ENCODE data around the gene POLL.

Gene POLL

DNA sequence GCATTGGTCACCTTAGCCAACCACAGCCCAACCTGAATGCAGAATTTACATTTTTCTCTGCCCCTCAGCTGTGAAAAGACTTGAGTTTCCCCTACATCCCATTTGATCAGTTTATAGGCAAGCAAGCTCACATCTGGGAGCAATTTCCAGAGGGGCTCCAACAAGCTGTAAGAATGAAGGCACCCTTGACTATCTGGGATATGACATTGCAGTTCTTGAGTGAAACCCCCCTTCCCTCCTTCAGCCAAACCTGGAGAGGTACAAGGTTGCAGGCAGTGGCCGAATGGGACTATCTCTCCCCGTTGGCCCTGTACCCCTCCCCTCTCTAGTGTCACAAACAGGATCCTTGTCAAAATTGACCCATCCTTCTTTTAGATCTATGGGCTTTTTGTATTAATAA is 30.5 kb downstream of the POLL start:
- in situ Hi-C loops (cut with MboI; ENCODE audit: low pct_unique_long_range_greater_than_20kb, low sequenced_read_pairs, unreplicated experiment), result loop anchor here (25.0 kb wide), 2 partner anchors 245 to 345 kb away; no protein-coding TSS in a partner anchor
- TF ChIP-seq, protein P1, sequence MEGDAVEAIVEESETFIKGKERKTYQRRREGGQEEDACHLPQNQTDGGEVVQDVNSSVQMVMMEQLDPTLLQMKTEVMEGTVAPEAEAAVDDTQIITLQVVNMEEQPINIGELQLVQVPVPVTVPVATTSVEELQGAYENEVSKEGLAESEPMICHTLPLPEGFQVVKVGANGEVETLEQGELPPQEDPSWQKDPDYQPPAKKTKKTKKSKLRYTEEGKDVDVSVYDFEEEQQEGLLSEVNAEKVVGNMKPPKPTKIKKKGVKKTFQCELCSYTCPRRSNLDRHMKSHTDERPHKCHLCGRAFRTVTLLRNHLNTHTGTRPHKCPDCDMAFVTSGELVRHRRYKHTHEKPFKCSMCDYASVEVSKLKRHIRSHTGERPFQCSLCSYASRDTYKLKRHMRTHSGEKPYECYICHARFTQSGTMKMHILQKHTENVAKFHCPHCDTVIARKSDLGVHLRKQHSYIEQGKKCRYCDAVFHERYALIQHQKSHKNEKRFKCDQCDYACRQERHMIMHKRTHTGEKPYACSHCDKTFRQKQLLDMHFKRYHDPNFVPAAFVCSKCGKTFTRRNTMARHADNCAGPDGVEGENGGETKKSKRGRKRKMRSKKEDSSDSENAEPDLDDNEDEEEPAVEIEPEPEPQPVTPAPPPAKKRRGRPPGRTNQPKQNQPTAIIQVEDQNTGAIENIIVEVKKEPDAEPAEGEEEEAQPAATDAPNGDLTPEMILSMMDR (IDR thresholded peaks at IDR 0.05; ENCODE audit: extremely low read depth, insufficient read depth, missing control alignments), result no peak
- DNase-seq (ENCODE audit: low spot score), result no peak

DNA sequence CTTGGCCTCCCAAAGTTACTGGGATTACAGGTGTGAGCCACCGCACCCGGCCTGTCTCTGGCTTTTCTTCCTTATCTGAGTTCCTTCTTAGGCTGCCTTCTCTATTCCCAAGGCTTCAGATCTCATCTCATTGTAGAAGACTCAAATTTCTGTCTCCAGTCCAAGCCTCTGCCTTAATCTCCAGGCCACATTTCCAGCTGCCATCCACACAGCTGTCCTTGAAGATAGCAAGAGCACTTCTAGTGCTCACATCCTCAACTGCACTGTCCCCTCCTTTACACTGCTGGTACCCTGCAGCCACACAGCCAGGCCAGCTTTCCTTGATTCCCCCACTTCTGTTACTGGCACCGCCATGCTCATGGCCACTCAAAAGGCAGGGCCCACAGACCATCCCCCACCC is 35.6 kb downstream of the POLL start:
- in situ Hi-C loops (cut with MboI; ENCODE audit: low pct_unique_long_range_greater_than_20kb, low sequenced_read_pairs, unreplicated experiment), result loop anchor here (25.0 kb wide), 2 partner anchors 240 to 340 kb away; no protein-coding TSS in a partner anchor
- no peak for DNase-seq (ENCODE audit: low spot score)
- TF ChIP-seq, protein P1 (IDR thresholded peaks at IDR 0.05; ENCODE audit: extremely low read depth, insufficient read depth, missing control alignments), result no peak

DNA sequence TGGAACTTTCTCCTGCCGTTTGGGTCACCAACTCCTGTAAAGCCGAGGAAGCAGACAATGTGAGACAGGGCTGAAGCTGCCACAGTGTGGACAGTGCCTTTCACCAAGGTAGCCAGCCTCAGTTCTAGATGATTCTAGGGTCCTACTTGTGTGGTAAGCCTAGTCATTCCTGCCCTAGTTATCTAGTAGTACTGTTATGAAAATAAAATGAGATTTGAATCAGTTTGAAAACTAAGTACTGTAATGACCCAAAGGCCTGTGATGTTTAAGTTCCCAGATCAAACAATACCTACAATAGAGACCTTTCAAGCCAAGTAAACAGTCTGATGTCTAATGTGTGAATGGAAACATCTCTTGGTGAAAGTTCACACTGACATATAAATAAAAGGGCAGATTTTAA is 37.1 kb downstream of the POLL start:
- TF ChIP-seq, protein P1 (IDR thresholded peaks at IDR 0.05; ENCODE audit: extremely low read depth, insufficient read depth, missing control alignments), result no peak
- DNase-seq (ENCODE audit: low spot score), result no peak
- in situ Hi-C loops (cut with MboI; ENCODE audit: low pct_unique_long_range_greater_than_20kb, low sequenced_read_pairs, unreplicated experiment), result loop anchor here (25.0 kb wide), 2 partner anchors 239 to 339 kb away; no protein-coding TSS in a partner anchor

DNA sequence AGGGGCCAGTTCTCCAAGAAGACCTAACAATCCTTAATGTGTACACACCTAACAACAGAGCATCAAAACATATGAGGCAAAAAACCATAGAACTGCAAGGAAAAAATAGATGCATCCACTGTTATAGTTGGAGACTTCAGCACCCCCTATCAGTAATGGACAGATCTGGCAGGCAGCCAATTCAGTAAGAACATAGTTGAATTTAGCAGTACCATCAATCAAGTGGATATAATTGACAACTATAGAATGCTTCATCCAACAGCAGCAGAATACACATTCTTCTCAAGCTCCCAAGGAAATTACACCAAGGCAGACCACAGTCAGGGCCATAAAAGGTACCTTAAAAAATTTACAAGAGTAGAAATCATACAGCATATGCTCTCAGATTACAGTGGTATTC is 42.2 kb downstream of the POLL start:
- DNase-seq (ENCODE audit: low spot score), result no peak
- TF ChIP-seq, protein P1 (IDR thresholded peaks at IDR 0.05; ENCODE audit: extremely low read depth, insufficient read depth, missing control alignments), result no peak
- in situ Hi-C loops (cut with MboI; ENCODE audit: low pct_unique_long_range_greater_than_20kb, low sequenced_read_pairs, unreplicated experiment), result no loop called here

DNA sequence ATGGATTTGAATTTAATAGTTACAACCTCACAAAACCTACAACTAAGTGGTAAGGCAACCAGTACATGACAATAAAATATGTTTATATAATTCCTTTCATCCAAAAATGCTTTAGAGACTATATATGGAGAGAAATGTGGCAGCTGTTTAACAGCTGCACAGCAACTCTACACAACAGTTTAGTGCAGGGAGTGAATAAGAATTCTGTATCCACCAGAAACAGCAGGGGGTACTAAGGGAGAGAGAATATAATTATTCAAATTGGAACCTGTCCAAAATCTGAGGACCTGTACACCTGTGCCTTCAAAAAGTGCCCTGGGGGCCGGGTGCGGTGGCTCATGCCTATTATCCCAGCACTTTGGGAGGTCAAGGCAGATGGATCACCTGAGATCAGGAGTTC is 49.6 kb downstream of the POLL start:
- no peak for DNase-seq (ENCODE audit: low spot score)
- in situ Hi-C loops (cut with MboI; ENCODE audit: low pct_unique_long_range_greater_than_20kb, low sequenced_read_pairs, unreplicated experiment), result no loop called here
- TF ChIP-seq, protein P1 (IDR thresholded peaks at IDR 0.05; ENCODE audit: extremely low read depth, insufficient read depth, missing control alignments), result no peak

DNA sequence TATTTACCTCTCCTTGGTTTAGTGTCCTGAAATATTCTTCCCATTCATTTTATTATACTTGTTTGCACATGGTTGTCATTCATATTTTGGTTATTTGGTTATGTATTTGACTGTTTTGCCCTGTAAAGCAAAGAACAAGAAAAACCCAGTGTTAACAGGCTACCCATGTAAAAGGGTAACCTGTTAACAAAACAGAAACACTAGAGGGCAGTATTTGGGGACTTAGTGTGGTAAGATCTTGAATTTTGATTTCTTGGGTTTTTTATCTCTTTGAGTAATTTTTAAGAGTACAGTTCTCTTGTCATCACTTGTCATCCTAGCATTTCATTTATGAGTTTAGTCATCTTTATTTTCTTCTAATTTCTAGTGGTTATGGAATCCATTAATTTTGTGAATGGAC is 51.3 kb downstream of the POLL start:
- in situ Hi-C loops (cut with MboI; ENCODE audit: low pct_unique_long_range_greater_than_20kb, low sequenced_read_pairs, unreplicated experiment), result no loop called here
- DNase-seq (ENCODE audit: low spot score), result peak; percentile 51
- TF ChIP-seq, protein P1 (IDR thresholded peaks at IDR 0.05; ENCODE audit: extremely low read depth, insufficient read depth, missing control alignments), result peak; percentile 48

DNA sequence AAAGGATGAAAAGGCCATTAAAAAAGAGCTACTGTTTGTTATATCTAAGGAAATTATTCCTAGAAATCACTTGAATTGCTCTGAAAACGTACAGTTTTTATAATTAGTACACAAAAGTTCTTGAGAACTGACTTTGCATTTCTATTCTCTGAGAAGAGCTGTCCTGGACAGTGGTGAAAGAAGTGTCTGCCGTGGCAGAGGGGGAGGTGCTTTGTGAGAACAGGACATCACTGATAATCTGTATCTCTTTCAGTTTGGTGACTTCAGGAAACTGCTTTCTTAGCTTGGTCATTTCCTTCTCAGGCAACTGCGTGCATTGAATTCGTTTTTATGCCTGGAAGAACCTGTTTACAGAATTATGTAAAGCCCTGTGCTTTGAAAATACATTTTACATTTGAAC is 52.1 kb downstream of the POLL start:
- TF ChIP-seq, protein P1 (IDR thresholded peaks at IDR 0.05; ENCODE audit: extremely low read depth, insufficient read depth, missing control alignments), result no peak
- in situ Hi-C loops (cut with MboI; ENCODE audit: low pct_unique_long_range_greater_than_20kb, low sequenced_read_pairs, unreplicated experiment), result no loop called here
- peak; percentile 47 for DNase-seq (ENCODE audit: low spot score)

All from GM13977 (cell line).